MM.1S (cell line): ENCODE measurements around the gene MUCL3.

Experiments used
- DNase-seq: peaks from one replicate; pipeline ENCODE4 v3.0.0-alpha.2; 2015
- H2AFZ ChIP-seq: fragments of 300-600 bp; sonication (generic); 2 replicates; pipeline ENCODE4 v1.6.0; 2016; ENCODE audit warnings: antibody characterized with exemption, low read length
- H3F3A ChIP-seq: fragments of 300-600 bp; sonication (generic); 2 replicates; pipeline ENCODE4 v1.6.1; 2016; ENCODE audit warnings: mild to moderate bottlenecking, antibody characterized with exemption, low read length, moderate library complexity, mixed read lengths; ENCODE audit not compliant: insufficient read depth
- H3K27ac ChIP-seq: fragments of 300-600 bp; sonication (generic); 2 replicates; pipeline ENCODE4 v1.5.1; 2016; ENCODE audit warnings: mild to moderate bottlenecking, low read length
- H3K27me3 ChIP-seq: fragments of 300-600 bp; sonication (generic); replicated peaks from 2 replicates; pipeline ENCODE4 v1.6.0; 2016; ENCODE audit warnings: low read length; ENCODE audit not compliant: insufficient read depth
- H3K36me3 ChIP-seq: fragments of 300-600 bp; sonication (generic); replicated peaks from 2 replicates; pipeline ENCODE4 v1.6.1; 2016; ENCODE audit warnings: mild to moderate bottlenecking, low read length, mixed read lengths; ENCODE audit not compliant: insufficient read depth
- H3K4me1 ChIP-seq: fragments of 300-600 bp; sonication (generic); 2 replicates; pipeline ENCODE4 v1.6.1; 2016; ENCODE audit warnings: low read length, mixed read lengths
- H3K4me2 ChIP-seq: fragments of 300-600 bp; sonication (generic); 2 replicates; pipeline ENCODE4 v1.6.0; 2016; ENCODE audit warnings: low read depth, low read length
- H3K4me3 ChIP-seq: fragments of 300-600 bp; sonication (generic); 2 replicates; pipeline ENCODE4 v1.5.1; 2016; ENCODE audit warnings: low read length, mixed read lengths
- H3K79me2 ChIP-seq: fragments of 300-600 bp; sonication (generic); 2 replicates; pipeline ENCODE4 v1.6.1; 2016; ENCODE audit warnings: mixed run types, low read length, mixed read lengths
- H3K9ac ChIP-seq: fragments of 300-600 bp; sonication (generic); 2 replicates; pipeline ENCODE4 v1.6.1; 2016; ENCODE audit warnings: low read length, mixed read lengths
- H3K9me2 ChIP-seq: fragments of 300-600 bp; sonication (generic); replicated peaks from 2 replicates; pipeline ENCODE4 v1.6.1; 2016; ENCODE audit warnings: mild to moderate bottlenecking, low read length, mixed read lengths; ENCODE audit not compliant: insufficient read depth
- H3K9me3 ChIP-seq: fragments of 300-600 bp; sonication (generic); replicated peaks from 2 replicates; pipeline ENCODE4 v1.6.1; 2016; ENCODE audit warnings: mild to moderate bottlenecking, low read length, mixed read lengths; ENCODE audit not compliant: insufficient read depth
- H4K20me1 ChIP-seq: fragments of 300-600 bp; sonication (generic); 2 replicates; pipeline ENCODE4 v1.6.1; 2016; ENCODE audit warnings: mild to moderate bottlenecking, low read length, moderate library complexity, mixed read lengths; ENCODE audit not compliant: insufficient read depth
- EZH2 ChIP-seq: fragments of 300-600 bp; sonication (generic); optimal IDR thresholded peaks from 2 replicates; pipeline ENCODE3; 2017; ENCODE audit warnings: low read depth, mild to moderate bottlenecking, antibody characterized with exemption, low read length, mixed read lengths
- EZH2phosphoT487 ChIP-seq: fragments of 300-600 bp; sonication (generic); IDR thresholded peaks from 2 replicates; pipeline ENCODE4 v1.6.1; 2018; ENCODE audit warnings: antibody characterized with exemption, low read length
- TF ChIP-seq, protein P1 (sequence below): fragments of 300-600 bp; sonication (generic); IDR thresholded peaks from 2 replicates; pipeline ENCODE4 v1.5.1; 2016; ENCODE audit warnings: antibody characterized with exemption, low read length, mixed read lengths

MUCL3 gene

DNA sequence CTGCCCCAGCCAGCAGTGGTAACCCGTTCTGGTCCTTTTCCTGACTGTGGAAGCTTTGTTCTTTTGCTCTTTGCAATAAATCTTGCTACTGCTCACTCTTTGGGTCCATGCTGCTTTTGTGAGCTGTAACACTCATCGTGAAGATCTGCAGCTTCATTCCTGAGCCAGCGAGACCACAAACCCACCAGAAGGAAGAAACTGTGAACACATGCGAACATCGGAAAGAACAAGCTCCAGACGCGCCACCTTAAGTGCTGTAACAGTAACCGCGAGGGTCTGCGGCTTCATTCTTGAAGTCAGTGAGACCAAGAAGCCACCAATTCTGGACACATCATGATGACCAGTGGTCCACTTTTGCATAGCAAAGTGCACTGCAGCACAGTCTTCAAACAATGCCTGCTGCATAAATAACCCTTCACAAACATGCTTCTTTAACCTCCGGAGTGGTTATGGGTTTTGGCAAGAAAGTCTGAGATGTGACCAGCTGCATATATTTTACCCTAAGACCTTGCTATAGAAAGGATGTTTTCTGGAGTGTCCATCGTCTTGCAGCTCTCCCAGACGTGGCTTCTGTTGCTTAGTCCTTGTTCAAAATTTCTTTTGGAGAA lies 60.6 kb downstream of the MUCL3 start:
- no peak overlapping the region for H3K4me2 ChIP-seq
- H3K9ac ChIP-seq: no peak overlapping the region
- TF ChIP-seq EZH2phosphoT487: no peak
- TF ChIP-seq, protein P1, sequence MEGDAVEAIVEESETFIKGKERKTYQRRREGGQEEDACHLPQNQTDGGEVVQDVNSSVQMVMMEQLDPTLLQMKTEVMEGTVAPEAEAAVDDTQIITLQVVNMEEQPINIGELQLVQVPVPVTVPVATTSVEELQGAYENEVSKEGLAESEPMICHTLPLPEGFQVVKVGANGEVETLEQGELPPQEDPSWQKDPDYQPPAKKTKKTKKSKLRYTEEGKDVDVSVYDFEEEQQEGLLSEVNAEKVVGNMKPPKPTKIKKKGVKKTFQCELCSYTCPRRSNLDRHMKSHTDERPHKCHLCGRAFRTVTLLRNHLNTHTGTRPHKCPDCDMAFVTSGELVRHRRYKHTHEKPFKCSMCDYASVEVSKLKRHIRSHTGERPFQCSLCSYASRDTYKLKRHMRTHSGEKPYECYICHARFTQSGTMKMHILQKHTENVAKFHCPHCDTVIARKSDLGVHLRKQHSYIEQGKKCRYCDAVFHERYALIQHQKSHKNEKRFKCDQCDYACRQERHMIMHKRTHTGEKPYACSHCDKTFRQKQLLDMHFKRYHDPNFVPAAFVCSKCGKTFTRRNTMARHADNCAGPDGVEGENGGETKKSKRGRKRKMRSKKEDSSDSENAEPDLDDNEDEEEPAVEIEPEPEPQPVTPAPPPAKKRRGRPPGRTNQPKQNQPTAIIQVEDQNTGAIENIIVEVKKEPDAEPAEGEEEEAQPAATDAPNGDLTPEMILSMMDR: no peak
- no peak for TF ChIP-seq EZH2
- no peaks in the 10 kb centered on the region for H3K9me3 ChIP-seq
- no peaks in the 10 kb centered on the region for H3K4me1 ChIP-seq
- H4K20me1 ChIP-seq: no peaks in the 10 kb centered on the region
- no peak overlapping the region for H3K27ac ChIP-seq
- no peak overlapping the region for H3K4me3 ChIP-seq
- H3K79me2 ChIP-seq: no peaks in the 10 kb centered on the region
- H3K36me3 ChIP-seq: no peaks in the 10 kb centered on the region
- H3K27me3 ChIP-seq: no peaks in the 10 kb centered on the region
- no peak for DNase-seq
- H3F3A ChIP-seq: no peaks in the 10 kb centered on the region
- H3K9me2 ChIP-seq: no peaks in the 10 kb centered on the region
- H2AFZ ChIP-seq: no peak overlapping the region

DNA sequence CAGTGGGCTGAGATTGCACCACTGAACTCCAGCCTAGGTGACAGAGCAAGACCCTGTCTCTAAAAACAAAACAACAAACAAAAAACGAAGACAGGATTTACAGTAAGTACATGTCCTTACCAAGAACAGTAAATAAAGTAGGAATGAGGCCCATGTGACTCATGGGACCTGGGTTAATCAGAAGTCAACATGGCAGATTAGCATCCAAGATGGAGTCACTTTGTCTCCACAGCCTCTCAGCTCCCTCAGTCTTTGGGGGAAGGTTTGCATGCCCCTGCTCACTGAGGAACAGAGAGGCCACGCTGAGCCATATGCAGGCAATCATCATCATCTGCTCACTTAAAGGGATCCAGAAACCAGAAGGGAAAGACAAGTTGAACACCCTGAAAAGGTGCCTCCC lies 61.7 kb downstream of the MUCL3 start:
- TF ChIP-seq EZH2: no peak
- TF ChIP-seq, protein P1: no peak
- TF ChIP-seq EZH2phosphoT487: no peak
- Histone ChIP-seq H4K20me1 (no peaks in the 10 kb centered on the region), H3K36me3 (no peaks in the 10 kb centered on the region), H3K27me3 (no peaks in the 10 kb centered on the region), H3K4me2 (no peak overlapping the region), H3K9ac (no peak overlapping the region), H3K4me3 (no peak overlapping the region), H3K79me2 (no peaks in the 10 kb centered on the region), H3K27ac (no peak overlapping the region), H3F3A (no peaks in the 10 kb centered on the region), H3K4me1 (no peaks in the 10 kb centered on the region), H2AFZ (no peak overlapping the region), H3K9me3 (no peaks in the 10 kb centered on the region), H3K9me2 (no peaks in the 10 kb centered on the region)
- DNase-seq: no peak
